Prostate gland (tissue), 2 donors: Measurements from ENCODE around the gene ARHGAP24. TPM values are rescaled to one million over a fixed set of nuclear protein-coding genes. Genes with fewer than 3 reads are reported as not detected.

Source experiments
- DNase-seq: peaks from one replicate; pipeline ENCODE4 v3.0.0-alpha.2; 2019; ENCODE audit warnings: low spot score
- H3K27ac ChIP-seq, 2 donors: fragments of 200-600 bp; sonication (generic); 2 replicates each; pipeline ENCODE4 v1.5.1; 2017 to 2019
- H3K27me3 ChIP-seq: fragments of 200-600 bp; sonication (generic); replicated peaks from 2 replicates; pipeline ENCODE4 v1.5.1; 2019; ENCODE audit not compliant: insufficient read depth
- H3K36me3 ChIP-seq, 2 donors: fragments of 200-600 bp; sonication (generic); 1 replicate in 1 of 2; 2 replicates in 1 of 2; pipeline versions ENCODE4 v1.5.1 to v1.8.1; 2017 to 2019
- H3K4me1 ChIP-seq: fragments of 200-600 bp; sonication (generic); replicated peaks from 2 replicates; pipeline ENCODE4 v1.5.1; 2019
- H3K4me3 ChIP-seq, 2 donors: fragments of 200-600 bp; sonication (generic); 2 replicates each; pipeline ENCODE4 v1.5.1; 2017 to 2019
- H3K9me3 ChIP-seq: fragments of 200-600 bp; sonication (generic); 2 replicates; pipeline ENCODE4 v1.5.1; 2017
- CTCF ChIP-seq, 4 experiments: fragments of 200-600 bp in 2 of 4; fragments of 450-650 bp in 2 of 4; sonication (generic) in 2 of 4; IDR thresholded peaks; 1 replicate in 3 of 4; 2 replicates in 1 of 4; pipeline ENCODE4 v1.5.1; 2016 to 2019; ENCODE audit warnings: antibody characterized with exemption in 4 of 4, mild to moderate bottlenecking in 2 of 4, moderate library complexity in 2 of 4
- POLR2A ChIP-seq: fragments of 450-650 bp; IDR thresholded peaks from one replicate; pipeline ENCODE4 v1.6.1; 2016; ENCODE audit warnings: antibody characterized with exemption, mild to moderate bottlenecking
- POLR2AphosphoS5 ChIP-seq: sonication (generic); formaldehyde crosslinking; IDR thresholded peaks from one replicate; pipeline ENCODE4 v1.6.1; 2017; ENCODE audit warnings: antibody characterized with exemption
- WGBS: methylation state at CpG from one replicate; pipeline ENCODE4 v1.1.5; 2018; 5-methylcytosine and 5-hydroxymethylcytosine counted together
- intact Hi-C: fragments of 100-400 bp; cut with DNase I; formaldehyde crosslinking; loops from one replicate; pipeline ENCODE4 v1.14.2; 2022
- total RNA-seq, 2 donors: library from RNA; depleted of rRNA; stranded (reverse); fragments of >200 nt; gene quantifications; one replicate each; pipeline ENCODE4 v1.1.0, GENCODE V29; 2016

ARHGAP24 gene
- total RNA-seq, 2 donors from 2014 or later, result 6.7 to 7.4 TPM

- intact Hi-C loops, result no loop called here
- Histone ChIP-seq H3K27ac (peak overlapping the region; percentile 2 to 3), H3K4me1 (no peaks in the 10 kb centered on the region), H3K4me3 (no peak overlapping the region), H3K36me3 (no peaks in the 10 kb centered on the region), H3K9me3 (no peaks in the 10 kb centered on the region), H3K27me3 (no peaks in the 10 kb centered on the region)
- no peak for DNase-seq
- TF ChIP-seq POLR2A (no peak), POLR2AphosphoS5 (peak; percentile 39)
- 47% methylated on average over 2 of the region's 2 CpGs for WGBS
Measured at GRCh38 chr4:85870298-85871083, 395.5 kb downstream of the ARHGAP24 start.

DNA sequence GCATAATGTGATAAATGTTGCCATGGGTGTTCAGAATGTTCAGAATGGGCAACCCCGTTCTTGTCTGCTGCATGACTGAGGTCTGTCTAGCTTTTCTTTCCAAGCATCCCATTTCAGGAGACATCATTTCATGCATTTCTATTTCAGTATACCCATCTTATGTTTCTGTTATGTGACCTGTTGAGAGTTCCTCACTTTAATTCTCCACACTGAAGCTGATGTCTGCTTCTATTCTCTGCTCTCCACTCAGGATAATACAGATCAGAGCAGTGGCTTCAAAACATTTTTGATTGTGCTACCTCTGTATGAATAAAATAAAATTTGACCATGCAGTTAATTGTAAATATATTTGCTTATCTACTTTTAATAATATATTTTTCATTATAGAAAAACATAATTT is 398.6 kb downstream of the ARHGAP24 start:
- Histone ChIP-seq H3K27ac (no peak overlapping the region), H3K4me1 (no peaks in the 10 kb centered on the region), H3K4me3 (no peak overlapping the region), H3K9me3 (no peaks in the 10 kb centered on the region), H3K27me3 (no peaks in the 10 kb centered on the region), H3K36me3 (no peaks in the 10 kb centered on the region)
- DNase-seq, result no peak
- WGBS, result 90% methylated on average over 1 of the region's 1 CpG
- TF ChIP-seq POLR2AphosphoS5 (no peak), POLR2A (no peak), CTCF (IDR thresholded peaks at IDR 0.05) (no peak)
- intact Hi-C loops, result no loop called here

- WGBS, result 98% methylated on average over 3 of the region's 3 CpGs
- H3K27me3 ChIP-seq, result no peaks in the 10 kb centered on the region
- H3K9me3 ChIP-seq, result no peaks in the 10 kb centered on the region
- H3K4me1 ChIP-seq, result no peaks in the 10 kb centered on the region
- DNase-seq, result no peak
- no peaks in the 10 kb centered on the region for H3K36me3 ChIP-seq
- no peak for TF ChIP-seq POLR2AphosphoS5
- no peak for TF ChIP-seq CTCF (IDR thresholded peaks at IDR 0.05)
- TF ChIP-seq POLR2A, result no peak
- intact Hi-C loops, result no loop called here
- no peak overlapping the region for H3K27ac ChIP-seq
- no peak overlapping the region for H3K4me3 ChIP-seq
Measured at GRCh38 chr4:85879518-85879917, 404.6 kb downstream of the ARHGAP24 start.

DNA sequence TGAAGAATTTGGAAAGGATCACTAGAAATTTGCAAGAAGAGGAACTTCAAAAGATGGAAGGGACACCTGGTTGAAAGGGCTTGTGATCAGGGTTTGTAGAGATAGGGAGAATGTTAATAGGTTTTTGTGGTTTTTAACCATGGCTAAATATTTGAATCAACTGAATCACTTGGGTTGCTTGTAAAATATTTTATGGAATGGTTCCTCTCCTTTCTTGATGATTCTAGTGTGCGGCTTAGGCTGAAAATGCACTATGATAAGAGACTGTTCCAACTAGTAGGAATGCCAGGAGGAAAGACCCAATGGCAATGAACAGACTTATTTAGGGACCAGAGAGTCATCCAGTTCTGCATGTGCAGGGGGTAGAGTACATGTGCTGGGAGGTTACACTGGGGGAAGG is 408.2 kb downstream of the ARHGAP24 start:
- DNase-seq, result no peak
- WGBS, result 53% methylated on average over 1 of the region's 1 CpG

GRCh38 chr4:85884251-85884650 is 409.3 kb downstream of the ARHGAP24 start:
- H3K9me3 ChIP-seq, result no peaks in the 10 kb centered on the region
- no peaks in the 10 kb centered on the region for H3K4me1 ChIP-seq
- DNase-seq, result no peak
- no peak for TF ChIP-seq POLR2AphosphoS5
- TF ChIP-seq POLR2A, result no peak
- TF ChIP-seq CTCF (IDR thresholded peaks at IDR 0.05), result no peak
- intact Hi-C loops, result no loop called here
- no peak overlapping the region for H3K27ac ChIP-seq
- no peak overlapping the region for H3K4me3 ChIP-seq
- no peaks in the 10 kb centered on the region for H3K36me3 ChIP-seq
- 56% methylated on average over 2 of the region's 2 CpGs for WGBS
- no peaks in the 10 kb centered on the region for H3K27me3 ChIP-seq

More for the DNA sequence above, 408.2 kb downstream of the ARHGAP24 start:
- no peaks in the 10 kb centered on the region for H3K27me3 ChIP-seq
- no peaks in the 10 kb centered on the region for H3K36me3 ChIP-seq
- H3K4me1 ChIP-seq, result no peaks in the 10 kb centered on the region
- H3K4me3 ChIP-seq, result no peak overlapping the region
- H3K27ac ChIP-seq, result no peak overlapping the region
- no peaks in the 10 kb centered on the region for H3K9me3 ChIP-seq
- no peak for TF ChIP-seq POLR2AphosphoS5
- TF ChIP-seq POLR2A, result no peak
- no peak for TF ChIP-seq CTCF (IDR thresholded peaks at IDR 0.05)
- intact Hi-C loops, result no loop called here
